Fibroblast of mammary gland (primary cell): ENCODE measurements around the gene PRKG1.
"Not testable (repeated sequence)": the region's sequence is repeated elsewhere in the genome, so short reads cannot be mapped to it uniquely, and the experiment has no call there.

Source experiments
- DNase-seq: peaks from one replicate; pipeline ENCODE4 v3.0.0-alpha.2; 2010; ENCODE audit warnings: low read depth
- H3K4me3 ChIP-seq: 2 replicates; pipeline ENCODE4 v1.5.1; 2011; ENCODE audit warnings: low read depth, mild to moderate bottlenecking, low read length, moderate library complexity; ENCODE audit not compliant: control insufficient read depth
- TF ChIP-seq, protein P1 (sequence below): conservative IDR thresholded peaks from 2 replicates; pipeline ENCODE4 v1.5.1; 2011; ENCODE audit warnings: low read depth, low read length, inconsistent platforms; ENCODE audit not compliant: control insufficient read depth, insufficient read depth

The PRKG1 gene

DNA sequence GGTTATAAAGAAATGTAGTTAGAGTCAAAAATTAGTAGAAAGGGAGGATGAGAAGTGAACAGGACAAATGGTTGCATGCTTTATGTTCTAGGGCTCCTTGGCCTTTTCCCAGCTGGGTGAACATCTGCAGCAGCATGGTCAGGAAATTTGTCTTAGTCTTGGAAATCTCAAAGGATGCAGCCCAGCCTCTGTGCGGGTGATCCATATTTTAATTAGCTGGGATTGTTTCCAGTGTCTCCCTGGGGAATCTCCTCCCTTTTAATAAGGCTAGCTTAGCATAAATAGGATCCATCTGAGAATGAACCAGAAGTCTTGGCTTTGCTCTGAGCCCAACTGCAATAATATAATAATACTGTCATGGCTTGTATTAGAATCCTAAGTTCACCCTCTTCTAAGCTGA is 198.3 kb downstream of the PRKG1 start:
- DNase-seq, result peak; percentile 73
- TF ChIP-seq, protein P1, sequence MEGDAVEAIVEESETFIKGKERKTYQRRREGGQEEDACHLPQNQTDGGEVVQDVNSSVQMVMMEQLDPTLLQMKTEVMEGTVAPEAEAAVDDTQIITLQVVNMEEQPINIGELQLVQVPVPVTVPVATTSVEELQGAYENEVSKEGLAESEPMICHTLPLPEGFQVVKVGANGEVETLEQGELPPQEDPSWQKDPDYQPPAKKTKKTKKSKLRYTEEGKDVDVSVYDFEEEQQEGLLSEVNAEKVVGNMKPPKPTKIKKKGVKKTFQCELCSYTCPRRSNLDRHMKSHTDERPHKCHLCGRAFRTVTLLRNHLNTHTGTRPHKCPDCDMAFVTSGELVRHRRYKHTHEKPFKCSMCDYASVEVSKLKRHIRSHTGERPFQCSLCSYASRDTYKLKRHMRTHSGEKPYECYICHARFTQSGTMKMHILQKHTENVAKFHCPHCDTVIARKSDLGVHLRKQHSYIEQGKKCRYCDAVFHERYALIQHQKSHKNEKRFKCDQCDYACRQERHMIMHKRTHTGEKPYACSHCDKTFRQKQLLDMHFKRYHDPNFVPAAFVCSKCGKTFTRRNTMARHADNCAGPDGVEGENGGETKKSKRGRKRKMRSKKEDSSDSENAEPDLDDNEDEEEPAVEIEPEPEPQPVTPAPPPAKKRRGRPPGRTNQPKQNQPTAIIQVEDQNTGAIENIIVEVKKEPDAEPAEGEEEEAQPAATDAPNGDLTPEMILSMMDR, result no peak
- no peak overlapping the region for H3K4me3 ChIP-seq

DNA sequence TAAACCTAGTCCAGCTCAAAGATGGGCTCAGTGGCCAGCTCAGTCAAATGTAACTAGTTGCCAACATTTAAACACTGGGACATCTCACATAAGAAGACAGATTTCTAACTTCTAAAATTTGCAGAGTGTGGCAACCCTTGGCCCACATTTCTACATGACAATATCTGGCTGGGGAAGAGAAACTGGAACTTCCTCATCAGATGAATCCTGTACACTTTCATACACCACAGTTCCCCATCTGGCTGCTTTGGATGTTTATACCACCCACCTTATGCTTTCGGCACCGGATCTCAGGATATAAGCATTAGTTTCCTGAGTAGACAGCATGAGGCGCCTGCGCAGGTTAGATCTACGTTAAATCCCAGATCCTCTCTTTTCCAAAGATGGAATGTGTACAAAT is 199.3 kb downstream of the PRKG1 start:
- DNase-seq, result no peak
- no peak overlapping the region for H3K4me3 ChIP-seq
- TF ChIP-seq, protein P1, result no peak

DNA sequence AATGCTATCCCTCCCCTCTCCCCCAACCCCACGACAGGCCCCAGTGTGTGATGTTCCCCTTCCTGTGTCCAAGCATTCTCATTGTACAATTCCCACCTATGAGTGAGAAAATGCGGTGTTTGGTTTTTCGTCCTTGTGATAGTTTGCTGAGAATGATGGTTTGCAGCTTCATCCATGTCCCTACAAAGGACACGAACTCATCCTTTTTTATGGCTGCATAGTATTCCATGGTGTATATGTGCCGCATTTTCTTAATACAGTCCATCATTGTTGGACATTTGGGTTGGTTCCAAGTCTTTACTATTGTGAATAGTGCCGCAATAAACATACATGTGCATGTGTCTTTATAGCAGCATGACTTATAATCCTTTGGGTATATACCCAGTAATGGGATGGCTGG is 201.8 kb downstream of the PRKG1 start:
- DNase-seq, result not testable (repeated sequence)

DNA sequence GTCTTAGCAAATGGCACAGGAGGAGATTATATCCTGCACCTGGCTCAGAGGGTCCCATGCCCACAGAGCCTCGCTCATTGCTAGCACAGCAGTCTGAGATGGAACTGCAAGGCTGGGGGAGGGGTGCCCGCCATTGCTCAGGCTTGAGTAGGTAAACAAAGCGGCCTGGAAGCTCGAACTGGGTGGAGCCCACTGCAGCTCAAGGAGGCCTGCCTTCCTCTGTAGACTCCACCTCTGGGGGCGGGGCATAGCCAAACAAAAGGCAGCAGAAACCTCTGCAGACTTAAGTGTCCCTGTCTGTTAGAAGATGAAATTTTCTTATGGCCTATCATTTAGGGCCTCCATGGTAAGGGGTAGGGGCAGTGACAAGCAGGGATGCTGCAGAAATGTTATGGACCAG is 207.1 kb downstream of the PRKG1 start:
- not testable (repeated sequence) for DNase-seq, H3K4me3 ChIP-seq

More for the DNA sequence above, 201.8 kb downstream of the PRKG1 start:
- not testable (repeated sequence) for H3K4me3 ChIP-seq

DNA sequence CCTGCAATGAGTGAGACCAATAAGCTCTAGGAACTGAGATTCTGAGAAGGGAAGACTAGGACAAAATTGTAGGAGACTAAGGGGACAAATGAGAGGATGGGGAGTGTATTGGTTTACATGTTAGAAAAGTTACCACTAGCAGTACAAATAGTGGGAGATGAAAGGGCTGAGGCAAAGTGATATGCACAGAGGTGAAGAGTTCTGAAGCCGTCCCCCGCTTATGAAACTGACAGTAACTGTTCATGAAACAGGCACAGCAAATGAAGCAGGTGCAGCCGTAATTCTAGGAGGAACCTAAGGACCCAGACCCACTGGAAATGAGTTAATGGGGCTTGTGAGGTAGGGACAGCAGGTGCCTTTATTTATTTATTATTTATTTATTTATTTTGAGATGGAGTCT is 211.3 kb downstream of the PRKG1 start:
- TF ChIP-seq, protein P1, result no peak
- no peak overlapping the region for H3K4me3 ChIP-seq
- DNase-seq, result no peak

DNA sequence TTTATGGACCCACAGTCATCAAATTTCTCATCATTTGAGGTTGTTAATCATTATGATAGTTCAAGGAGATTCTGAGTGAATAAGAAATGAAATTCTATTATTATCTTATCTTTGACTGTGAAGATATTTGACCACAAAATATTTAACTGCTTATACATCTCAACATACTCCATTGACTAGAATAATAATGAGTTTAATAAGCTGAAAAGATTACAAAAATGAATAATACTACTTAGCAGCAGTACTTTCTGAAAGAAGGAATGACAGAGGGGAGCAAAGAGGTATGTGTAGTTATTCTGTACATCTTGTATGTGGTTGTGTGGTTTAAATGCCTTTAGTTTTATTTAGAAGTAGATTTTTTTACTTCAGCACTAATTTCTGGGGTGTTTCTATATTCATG is 214.2 kb downstream of the PRKG1 start:
- no peak overlapping the region for H3K4me3 ChIP-seq
- no peak for DNase-seq
- TF ChIP-seq, protein P1, result no peak

DNA sequence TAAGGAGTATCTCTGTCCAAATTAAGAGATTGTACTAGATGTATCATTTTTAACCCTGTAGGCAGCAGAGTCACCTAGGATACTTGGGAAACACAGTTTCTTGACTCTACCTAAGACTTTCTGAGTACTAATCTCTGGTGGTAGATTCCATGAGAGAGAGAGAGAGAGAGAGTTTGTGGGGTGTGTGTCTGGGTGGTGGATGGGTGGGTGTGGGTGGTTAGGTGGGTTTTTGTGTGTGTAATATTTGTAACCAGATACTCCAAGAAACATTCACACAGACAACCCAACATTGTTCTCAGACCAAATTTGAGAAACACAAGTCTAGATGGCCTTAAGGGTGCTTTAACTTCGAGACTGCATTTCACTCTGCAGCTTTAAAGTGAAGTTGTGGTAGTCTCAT is 215.2 kb downstream of the PRKG1 start:
- no peak for DNase-seq
- TF ChIP-seq, protein P1, result no peak
- no peak overlapping the region for H3K4me3 ChIP-seq

DNA sequence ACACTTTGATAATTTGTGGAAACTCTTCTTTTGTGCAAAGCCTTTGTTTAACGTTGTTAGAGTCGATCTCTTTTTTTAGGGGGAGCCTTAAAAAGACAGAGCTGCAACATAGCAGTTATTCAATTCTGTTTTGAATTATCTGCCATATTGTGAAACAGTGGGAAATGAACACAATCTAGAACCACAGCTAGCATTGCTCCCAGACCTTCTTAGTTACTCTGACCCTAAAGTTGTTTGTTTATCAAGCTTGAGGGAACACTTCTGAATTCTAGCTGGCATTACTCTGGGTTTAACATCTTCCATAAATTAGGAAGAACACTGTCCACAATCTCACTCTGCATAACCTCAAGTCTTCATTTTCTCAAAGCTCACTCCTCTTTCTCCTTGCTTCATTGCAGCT is 217.7 kb downstream of the PRKG1 start:
- TF ChIP-seq, protein P1, result no peak
- no peak overlapping the region for H3K4me3 ChIP-seq
- DNase-seq, result peak; percentile 29
